Right ventricle myocardium inferior (tissue), 1 donor: ENCODE measurements around the gene KCNH1. TPM values are rescaled to one million over a fixed set of nuclear protein-coding genes. Genes with fewer than 3 reads are reported as not detected.
"Not testable (repeated sequence)": the region's sequence is repeated elsewhere in the genome, so short reads cannot be mapped to it uniquely, and the experiment has no call there.

ENCODE experiments used
- ATAC-seq: fragments of 200-7000 bp; cut with Tn5 transposase; one replicate; pipeline ENCODE4 v1.9.1; 2020; ENCODE audit warnings: mild to moderate bottlenecking, moderate library complexity
- DNase-seq: peaks from one replicate; pipeline ENCODE4 v3.0.0; 2021; ENCODE audit errors: missing footprints
- intact Hi-C: fragments of 100-400 bp; cut with DNase I; formaldehyde crosslinking; loops from one replicate; pipeline ENCODE4 v1.11.0; 2022
- total RNA-seq: library from RNA; stranded (reverse); fragmentation: NEBNext Ultra II Directional; extraction: Animal tissue kit (Norgen Biotek cat#: 25700); gene quantifications from one replicate; pipeline ENCODE4 v1.2.1, GENCODE V29; 2021
- donor health status: DM: no; HTN: yes; CAD: no; lungs with severe emphysema.

Gene KCNH1
- total RNA-seq, 1 donor from 2014 or later: not detected

DNA sequence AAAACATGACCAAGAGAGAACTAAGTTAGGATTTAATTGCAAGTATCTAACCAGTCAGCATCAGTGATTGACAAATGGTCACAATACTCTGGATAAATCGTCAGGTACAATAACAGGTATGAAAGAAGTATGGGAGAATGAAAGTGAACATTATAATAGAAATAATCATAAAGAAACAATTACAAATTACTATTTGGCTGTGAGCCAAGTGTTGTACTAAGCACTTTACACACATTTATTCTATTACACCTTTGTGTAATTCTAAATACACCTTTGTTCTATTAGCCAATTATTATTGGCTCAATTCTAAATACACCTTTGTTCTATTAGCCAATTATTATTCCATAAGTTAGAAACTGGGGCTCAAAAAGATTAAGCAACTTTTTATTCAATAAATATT lies 114.7 kb downstream of the KCNH1 start:
- ATAC-seq: no peak
- no peak for DNase-seq
- intact Hi-C loops: no loop called here

GRCh38 chr1:211018690-211019089 lies 115.3 kb downstream of the KCNH1 start:
- intact Hi-C loops: no loop called here
- ATAC-seq (no peak), DNase-seq (no peak)

GRCh38 chr1:211017075-211017718 lies 116.8 kb downstream of the KCNH1 start:
- intact Hi-C loops: no loop called here
- ATAC-seq: no peak
- no peak for DNase-seq

DNA sequence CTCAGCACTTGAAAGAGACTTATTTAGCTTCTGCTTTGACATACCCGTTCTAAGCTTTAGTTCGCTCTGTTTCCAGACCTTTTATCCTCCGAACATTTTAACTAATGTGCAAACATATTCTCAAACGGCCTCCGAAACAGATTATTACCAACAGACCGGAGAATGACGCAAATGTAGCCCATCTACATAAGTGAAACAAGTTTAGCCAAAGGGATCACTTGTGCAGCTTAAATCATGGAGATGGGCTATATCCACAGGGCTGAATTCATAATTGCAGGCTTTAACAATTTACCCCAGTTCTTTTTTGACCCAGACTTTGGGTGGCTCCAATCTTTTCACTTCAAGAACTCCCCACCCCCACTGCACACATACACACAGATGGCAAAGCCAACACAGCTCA lies 119.7 kb downstream of the KCNH1 start:
- no peak for ATAC-seq
- no peak for DNase-seq
- intact Hi-C loops: no loop called here

DNA sequence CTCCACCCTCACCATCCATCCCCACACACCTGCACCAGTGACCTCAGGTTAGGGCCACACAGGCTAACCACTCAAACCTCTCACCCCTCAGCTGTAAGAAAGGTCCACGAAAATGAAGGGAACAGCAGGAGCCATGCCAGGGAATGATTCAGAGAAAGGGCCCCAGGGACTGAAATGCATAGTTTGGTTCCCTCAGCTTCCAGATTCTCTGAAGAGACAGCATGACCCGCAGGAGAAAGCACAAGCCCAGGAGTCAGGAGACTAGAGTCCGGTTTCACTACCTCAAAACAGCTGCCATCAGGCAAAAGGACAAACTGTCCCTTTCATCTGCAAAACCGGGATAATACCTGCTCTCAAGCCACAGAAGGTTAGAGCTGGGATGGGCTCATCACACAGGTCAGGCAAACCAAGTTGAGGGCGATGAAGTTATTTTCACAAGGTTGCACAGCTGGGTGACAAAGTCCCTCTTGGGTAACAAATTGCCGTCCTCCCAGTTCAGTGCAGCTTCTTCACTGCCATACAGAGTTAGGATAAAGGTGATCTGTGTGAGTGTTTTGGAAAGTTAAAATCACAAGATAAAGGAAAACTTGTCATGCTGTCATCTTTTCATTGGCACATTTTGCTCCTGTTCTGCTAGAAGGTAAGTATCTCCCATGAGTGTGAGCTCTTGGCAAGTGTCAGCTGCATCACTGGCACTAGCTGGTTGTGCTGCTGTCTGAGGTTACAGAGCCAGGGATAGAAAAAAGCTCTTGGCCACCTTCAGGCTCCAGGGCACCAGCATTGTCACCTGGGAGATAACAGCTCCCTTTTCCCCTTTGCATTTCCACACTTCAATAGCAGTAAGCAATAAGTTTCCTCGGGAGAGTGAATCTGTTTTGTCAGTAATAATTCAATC lies 120.4 kb downstream of the KCNH1 start:
- intact Hi-C loops: no loop called here
- no peak for ATAC-seq
- no peak for DNase-seq

DNA sequence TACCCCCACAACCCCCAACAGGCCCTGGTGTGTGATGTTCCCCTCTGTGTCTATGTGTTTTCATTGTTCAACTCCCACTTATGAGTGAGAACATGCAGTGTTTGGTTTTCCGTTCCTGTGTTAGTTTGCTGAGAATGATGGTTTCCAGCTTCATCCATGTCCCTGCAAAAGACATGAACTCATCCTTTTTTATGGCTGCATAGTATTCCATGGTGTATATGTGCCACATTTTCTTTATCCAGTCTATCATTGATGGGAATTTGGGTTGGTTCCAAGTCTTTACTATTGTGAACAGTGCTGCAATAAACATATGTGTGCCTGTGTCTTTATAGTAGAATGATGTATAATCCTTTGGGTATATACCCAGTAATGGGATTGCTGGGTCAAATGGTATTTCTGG lies 122.8 kb downstream of the KCNH1 start:
- DNase-seq, ATAC-seq, intact Hi-C loops: not testable (repeated sequence)

- ATAC-seq (no peak), DNase-seq (no peak)
- intact Hi-C loops: no loop called here
These were observed 124.0 kb downstream of the KCNH1 start for GRCh38 chr1:211009944-211010343.

GRCh38 chr1:211007830-211008229 lies 126.1 kb downstream of the KCNH1 start:
- no peak for DNase-seq
- no peak for ATAC-seq
- intact Hi-C loops: no loop called here

- DNase-seq, intact Hi-C loops, ATAC-seq: not testable (repeated sequence)
These were observed 138.0 kb downstream of the KCNH1 start for GRCh38 chr1:210995931-210996330.

GRCh38 chr1:210992837-210993236 lies 141.1 kb downstream of the KCNH1 start:
- no peak for DNase-seq
- no peak for ATAC-seq
- intact Hi-C loops: no loop called here

GRCh38 chr1:210989905-210990304 lies 144.0 kb downstream of the KCNH1 start:
- intact Hi-C loops: no loop called here
- DNase-seq (no peak), ATAC-seq (no peak)

DNA sequence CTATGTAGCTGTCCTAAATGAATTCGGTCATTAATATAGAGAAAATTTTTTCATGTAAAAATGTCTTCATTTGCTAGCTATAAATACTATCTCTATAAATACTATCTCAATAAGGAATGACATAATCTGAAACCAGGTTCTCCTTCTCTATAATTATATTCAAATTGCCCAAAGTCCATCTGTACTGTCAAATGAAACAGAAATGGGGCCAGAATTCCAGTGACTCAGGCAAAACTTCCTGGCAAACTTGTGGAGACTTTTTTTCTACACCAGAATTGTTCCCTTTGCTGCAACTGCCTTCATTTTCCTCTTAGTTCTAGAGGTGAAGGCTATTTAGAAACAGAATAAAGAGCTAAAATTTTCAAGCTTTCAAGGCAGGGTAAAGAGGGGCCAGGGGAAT lies 152.5 kb downstream of the KCNH1 start:
- ATAC-seq (no peak), DNase-seq (no peak)
- intact Hi-C loops: no loop called here

DNA sequence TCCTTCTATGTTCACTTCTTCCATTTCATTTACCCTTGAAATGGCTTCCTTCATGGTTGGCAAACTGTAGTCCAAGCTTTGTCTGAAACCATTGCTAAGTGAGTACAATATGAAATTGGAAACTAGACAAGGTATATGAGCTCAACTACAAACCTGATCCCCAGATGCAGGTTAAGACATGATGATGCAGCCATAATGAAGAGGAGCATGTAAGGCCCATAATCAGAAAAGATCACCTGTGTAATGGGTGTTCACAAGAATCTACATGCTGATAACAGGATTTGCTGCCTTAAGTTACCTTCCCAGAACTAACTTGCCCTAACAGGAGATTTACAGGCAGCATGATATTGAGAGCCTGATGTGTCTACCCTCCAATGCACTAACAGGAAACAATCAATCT lies 153.9 kb downstream of the KCNH1 start:
- intact Hi-C loops: no loop called here
- DNase-seq (no peak), ATAC-seq (no peak)

DNA sequence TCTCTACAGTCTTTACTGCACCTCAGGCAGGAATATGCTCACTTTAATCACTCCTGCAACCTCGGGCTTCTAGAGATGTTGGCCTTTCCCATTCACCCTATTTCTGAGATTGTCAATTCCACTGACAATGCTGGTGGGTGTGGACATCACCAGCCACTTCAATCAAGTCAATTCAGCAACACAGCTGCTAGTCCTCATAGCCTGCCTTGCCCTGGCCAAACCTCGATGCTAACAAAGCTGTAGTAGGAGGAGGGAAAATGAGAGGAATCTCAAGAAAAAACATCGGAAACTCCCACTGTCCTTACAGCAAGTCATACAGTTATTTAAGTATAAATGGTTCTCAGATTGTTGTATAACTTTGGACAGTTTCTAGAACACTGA lies 155.0 kb downstream of the KCNH1 start:
- intact Hi-C loops: no loop called here
- no peak for ATAC-seq
- no peak for DNase-seq

- DNase-seq (no peak), ATAC-seq (no peak)
- intact Hi-C loops: no loop called here
These were observed 155.5 kb downstream of the KCNH1 start for GRCh38 chr1:210978316-210978973.

DNA sequence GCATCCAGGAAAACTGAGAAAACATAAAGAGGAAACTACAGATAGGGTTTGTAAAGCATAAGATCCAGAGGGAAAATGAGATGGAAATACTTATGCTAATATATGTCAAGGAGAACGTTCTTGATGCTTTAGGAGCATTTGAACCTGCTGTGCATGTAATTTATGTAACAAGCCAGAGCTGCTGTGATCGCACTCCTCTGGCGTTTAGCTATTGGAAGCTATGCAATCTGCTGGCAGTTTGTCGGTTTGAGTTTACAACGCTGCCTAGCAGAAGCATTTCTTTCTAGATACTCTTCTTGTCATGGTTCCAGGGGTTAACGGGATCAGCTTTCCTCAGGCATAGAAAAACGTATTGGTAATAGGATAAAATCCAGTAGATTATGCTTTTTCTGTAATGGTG lies 182.7 kb downstream of the KCNH1 start:
- no peak for ATAC-seq
- intact Hi-C loops: no loop called here
- DNase-seq: no peak

- DNase-seq: not testable (repeated sequence)
- intact Hi-C loops: loop anchor here (10.0 kb wide), 1 partner anchor 365 kb away; no protein-coding TSS in a partner anchor
These were observed 183.9 kb downstream of the KCNH1 start for GRCh38 chr1:210949940-210950546.

DNA sequence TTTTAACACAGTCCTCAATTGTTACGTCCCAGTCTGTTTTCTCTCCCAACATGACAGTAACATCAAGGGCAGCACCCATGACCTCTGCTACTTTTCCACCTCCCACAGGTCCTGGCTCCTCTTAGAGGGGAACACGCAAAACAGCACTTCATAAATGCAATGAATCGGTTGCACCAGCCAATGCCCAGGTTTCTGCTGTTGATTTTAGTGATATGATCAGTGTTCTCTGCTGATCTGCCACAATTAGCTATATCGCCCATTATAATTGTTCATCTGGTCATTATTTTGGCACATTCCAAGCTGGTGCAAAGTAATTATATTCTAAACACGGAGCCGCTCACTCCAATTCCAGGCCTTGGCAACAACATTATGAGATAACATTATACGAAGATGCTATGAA lies 184.5 kb downstream of the KCNH1 start:
- intact Hi-C loops: loop anchor here (10.0 kb wide), 1 partner anchor 365 kb away; no protein-coding TSS in a partner anchor
- no peak for DNase-seq
- ATAC-seq: no peak

More at GRCh38 chr1:210949940-210950546, 183.9 kb downstream of the KCNH1 start:
- ATAC-seq: not testable (repeated sequence)

DNA sequence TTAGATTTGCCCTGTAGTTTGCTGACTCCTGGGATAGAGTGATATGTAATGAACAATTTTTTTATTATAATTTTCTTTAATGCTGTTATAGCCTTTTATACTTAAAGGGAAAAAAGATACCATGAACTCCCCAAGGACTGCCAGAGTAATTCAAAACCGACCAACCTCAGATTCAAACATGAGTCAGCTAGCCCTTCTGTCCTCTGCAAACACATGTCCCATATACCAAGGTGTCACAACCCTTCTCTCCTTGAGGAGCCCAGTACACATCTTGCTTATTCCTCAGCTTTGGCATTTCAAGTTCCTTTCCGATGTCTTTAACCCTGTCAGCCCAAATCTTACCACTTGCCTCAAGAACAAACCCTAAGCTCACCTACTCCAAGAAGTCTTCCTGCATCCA lies 184.9 kb downstream of the KCNH1 start:
- DNase-seq (no peak), ATAC-seq (no peak)
- intact Hi-C loops: loop anchor here (10.0 kb wide), 1 partner anchor 364 kb away; no protein-coding TSS in a partner anchor
